HFFc6 (cell line): ENCODE data around the gene P3H1. TPM values are rescaled to one million over a fixed set of nuclear protein-coding genes. Genes with fewer than 3 reads are reported as not detected.
"Not testable (repeated sequence)": the region's sequence is repeated elsewhere in the genome, so short reads cannot be mapped to it uniquely, and the experiment has no call there.

ENCODE experiments used
- DNase-seq: peaks from one replicate; pipeline ENCODE4 v3.0.0-alpha.2; 2018
- H3K27ac Mint-ChIP-seq: 2 replicates; pipeline ENCODE4 v1.8.0; 2020; ENCODE audit warnings: mild to moderate bottlenecking, mixed read lengths
- H3K27me3 Mint-ChIP-seq: 2 replicates; pipeline ENCODE4 v1.8.0; 2021; ENCODE audit warnings: mild to moderate bottlenecking, moderate library complexity, mixed read lengths; ENCODE audit not compliant: insufficient read depth
- H3K36me3 Mint-ChIP-seq: 2 replicates; pipeline ENCODE4 v1.8.0; 2021; ENCODE audit warnings: low read depth, mixed read lengths
- H3K4me1 Mint-ChIP-seq: 2 replicates; pipeline ENCODE4 v1.8.0; 2020; ENCODE audit warnings: low read depth, mixed read lengths
- H3K4me3 Mint-ChIP-seq: 2 replicates; pipeline ENCODE4 v1.8.0; 2020; ENCODE audit warnings: mild to moderate bottlenecking, moderate library complexity, mixed read lengths
- H3K9me3 Mint-ChIP-seq: 2 replicates; pipeline ENCODE4 v1.8.0; 2020; ENCODE audit warnings: mild to moderate bottlenecking, mixed read lengths
- total RNA-seq, 6 experiments: library from RNA; stranded (reverse); fragmentation: NEBNext Ultra II Directional; extraction: Animal tissue kit (Norgen Biotek cat#: 25700); gene quantifications; 2 replicates in 1 of 6; 3 replicates in 5 of 6; pipeline ENCODE4 v1.2.3, GENCODE V29; 2021
- TF ChIP-seq, protein P1 (sequence below): fragments of 200-600 bp; sonication (generic); IDR thresholded peaks from 2 replicates; pipeline ENCODE4 v1.5.0; 2021; ENCODE audit warnings: antibody characterized with exemption, mild to moderate bottlenecking

Gene P3H1
- total RNA-seq, 6 experiments from 2014 or later, result 115 to 169 (median 126) TPM

DNA sequence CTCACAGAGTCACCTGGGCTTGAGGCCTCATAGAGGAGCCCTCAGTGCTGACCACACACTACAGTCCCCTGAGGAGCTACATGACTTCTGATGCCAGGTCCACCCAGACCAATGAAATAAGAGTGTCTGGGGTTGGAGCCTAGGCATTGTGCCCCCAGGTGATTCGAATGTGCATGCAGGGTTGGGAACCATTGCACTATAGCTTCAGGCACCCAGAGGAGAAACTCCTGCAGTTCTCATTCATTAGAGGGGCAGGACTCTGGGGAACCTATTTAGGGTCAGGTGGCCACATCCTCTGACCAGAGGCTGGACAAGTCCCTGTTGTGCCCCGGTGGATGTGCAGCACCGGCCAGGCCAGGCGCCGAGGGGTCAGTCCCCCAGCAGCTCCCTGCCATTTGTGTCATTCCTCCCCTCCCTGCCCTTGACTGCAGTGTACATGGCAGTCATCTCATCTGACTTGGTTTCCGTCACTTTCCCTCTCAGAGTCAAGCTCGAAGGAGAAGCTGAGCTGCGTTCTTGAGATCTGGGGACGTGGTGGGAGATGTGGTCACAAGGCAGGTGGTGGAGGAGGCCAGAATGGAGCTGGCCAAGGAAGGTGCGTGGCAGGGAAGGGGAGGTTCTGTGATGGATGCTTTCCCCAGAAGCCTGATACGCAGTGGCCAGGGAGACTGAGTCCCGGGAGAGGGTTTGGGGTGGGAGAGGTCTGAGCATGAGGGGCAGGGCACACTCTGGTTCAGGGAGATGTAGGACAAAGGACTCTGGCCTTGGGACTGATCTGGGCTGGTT is 33.2 kb downstream of the P3H1 start:
- no peaks in the 10 kb centered on the region for H3K9me3 Mint-ChIP-seq

DNA sequence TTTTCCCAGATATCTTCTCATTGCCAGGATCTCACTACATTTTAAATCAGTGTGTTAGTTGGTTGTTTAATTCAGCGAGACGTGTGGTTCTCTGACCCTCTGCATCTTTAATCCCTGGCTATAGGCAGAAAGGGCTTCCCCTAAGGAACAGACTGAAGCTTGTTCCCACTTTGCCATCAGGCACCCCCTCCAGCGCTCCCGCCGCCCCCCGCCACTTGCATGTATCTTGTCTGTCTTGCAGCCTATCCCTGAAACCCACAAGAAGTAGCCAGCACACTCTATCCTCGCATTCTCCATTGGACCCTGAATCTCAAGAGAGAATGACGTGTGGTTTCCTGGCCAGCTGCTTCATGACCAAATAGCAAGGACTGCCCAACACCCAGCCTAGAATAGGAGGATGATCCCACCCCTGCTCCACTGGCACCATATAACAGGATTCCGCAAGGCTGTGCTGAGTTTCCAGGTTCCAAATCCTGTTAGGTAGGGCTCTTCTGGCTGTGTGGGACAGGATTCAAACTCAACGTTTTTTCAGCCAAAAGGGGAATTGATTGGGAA is 34.6 kb downstream of the P3H1 start:
- TF ChIP-seq, protein P1, sequence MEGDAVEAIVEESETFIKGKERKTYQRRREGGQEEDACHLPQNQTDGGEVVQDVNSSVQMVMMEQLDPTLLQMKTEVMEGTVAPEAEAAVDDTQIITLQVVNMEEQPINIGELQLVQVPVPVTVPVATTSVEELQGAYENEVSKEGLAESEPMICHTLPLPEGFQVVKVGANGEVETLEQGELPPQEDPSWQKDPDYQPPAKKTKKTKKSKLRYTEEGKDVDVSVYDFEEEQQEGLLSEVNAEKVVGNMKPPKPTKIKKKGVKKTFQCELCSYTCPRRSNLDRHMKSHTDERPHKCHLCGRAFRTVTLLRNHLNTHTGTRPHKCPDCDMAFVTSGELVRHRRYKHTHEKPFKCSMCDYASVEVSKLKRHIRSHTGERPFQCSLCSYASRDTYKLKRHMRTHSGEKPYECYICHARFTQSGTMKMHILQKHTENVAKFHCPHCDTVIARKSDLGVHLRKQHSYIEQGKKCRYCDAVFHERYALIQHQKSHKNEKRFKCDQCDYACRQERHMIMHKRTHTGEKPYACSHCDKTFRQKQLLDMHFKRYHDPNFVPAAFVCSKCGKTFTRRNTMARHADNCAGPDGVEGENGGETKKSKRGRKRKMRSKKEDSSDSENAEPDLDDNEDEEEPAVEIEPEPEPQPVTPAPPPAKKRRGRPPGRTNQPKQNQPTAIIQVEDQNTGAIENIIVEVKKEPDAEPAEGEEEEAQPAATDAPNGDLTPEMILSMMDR, result no peak
- no peaks in the 10 kb centered on the region for H3K36me3 Mint-ChIP-seq
- H3K27me3 Mint-ChIP-seq, result peaks cover 1% of the 10 kb centered on the region
- DNase-seq, result no peak
- H3K27ac Mint-ChIP-seq, result no peak overlapping the region
- H3K4me3 Mint-ChIP-seq, result no peak overlapping the region
- H3K4me1 Mint-ChIP-seq, result no peaks in the 10 kb centered on the region
- H3K9me3 Mint-ChIP-seq, result no peaks in the 10 kb centered on the region

More for the DNA sequence above, 33.2 kb downstream of the P3H1 start:
- Mint-ChIP-seq H3K27me3 (peaks cover 3% of the 10 kb centered on the region), H3K4me1 (no peaks in the 10 kb centered on the region), H3K4me3 (no peak overlapping the region), H3K36me3 (no peaks in the 10 kb centered on the region), H3K27ac (no peak overlapping the region)
- DNase-seq, result no peak
- TF ChIP-seq, protein P1, result no peak

DNA sequence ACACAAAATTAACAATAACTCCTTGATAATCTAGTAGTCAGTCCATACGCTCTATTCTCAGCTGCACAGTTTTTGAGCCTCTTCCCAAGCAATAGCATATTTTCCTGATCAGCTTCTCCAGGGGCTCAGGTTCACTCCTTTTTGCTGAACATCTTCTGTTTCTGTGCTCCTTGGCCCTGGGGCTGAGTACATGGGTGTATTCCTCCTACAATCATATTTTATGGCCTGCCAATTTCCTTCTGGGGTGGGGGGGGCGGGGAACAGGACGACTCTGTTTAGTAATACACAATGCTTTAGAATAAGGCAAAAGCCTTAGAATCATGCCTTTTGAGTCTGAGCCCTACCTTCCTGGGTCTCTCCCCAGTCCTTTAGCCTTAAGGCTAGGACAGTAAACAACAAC is 35.2 kb downstream of the P3H1 start:
- Mint-ChIP-seq H3K9me3 (no peaks in the 10 kb centered on the region), H3K36me3 (no peaks in the 10 kb centered on the region), H3K4me3 (no peak overlapping the region), H3K4me1 (no peaks in the 10 kb centered on the region), H3K27ac (no peak overlapping the region), H3K27me3 (peaks cover 1% of the 10 kb centered on the region)
- DNase-seq, result no peak
- TF ChIP-seq, protein P1, result no peak

DNA sequence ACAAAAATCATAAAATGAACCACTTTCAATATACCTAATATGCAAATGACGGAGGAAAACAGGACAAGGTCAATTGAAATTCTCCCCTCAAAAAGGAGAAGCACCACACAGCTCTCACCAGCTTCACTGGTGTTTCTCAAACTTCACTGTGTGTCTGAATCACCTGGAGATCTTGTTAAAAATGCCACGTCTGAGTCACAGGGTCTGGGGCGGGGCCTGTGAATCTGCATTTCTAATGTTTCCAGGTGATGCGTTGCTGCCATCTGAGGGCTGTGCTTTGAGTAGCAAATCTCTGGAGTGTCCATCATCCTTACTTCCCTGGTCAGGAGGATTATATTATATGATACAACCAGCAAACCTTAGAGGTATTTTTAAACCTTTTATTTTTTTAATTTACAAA is 35.8 kb downstream of the P3H1 start:
- Mint-ChIP-seq H3K4me1 (no peaks in the 10 kb centered on the region), H3K4me3 (no peak overlapping the region), H3K27me3 (peaks cover 1% of the 10 kb centered on the region), H3K36me3 (no peaks in the 10 kb centered on the region), H3K9me3 (no peaks in the 10 kb centered on the region), H3K27ac (no peak overlapping the region)
- no peak for DNase-seq
- TF ChIP-seq, protein P1, result no peak

DNA sequence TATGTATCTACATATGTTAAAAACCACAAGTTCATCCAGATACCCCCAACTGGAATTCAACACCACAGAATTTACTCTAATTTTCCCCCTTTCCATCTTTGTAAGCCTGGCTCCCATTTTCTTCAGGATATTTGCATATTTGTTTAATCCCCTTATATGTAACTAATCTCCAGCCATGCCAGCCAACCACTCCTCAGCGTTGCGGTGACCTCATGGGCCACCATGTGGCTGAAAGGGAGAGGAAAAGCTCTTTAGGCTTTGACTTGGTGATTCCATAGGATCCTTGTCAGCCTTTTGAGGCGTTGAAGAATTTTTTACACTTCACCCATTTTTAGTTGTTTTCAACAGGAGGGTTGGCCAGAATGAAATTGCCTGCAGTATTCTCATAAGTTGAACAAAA is 36.8 kb downstream of the P3H1 start:
- Mint-ChIP-seq H3K4me3 (no peak overlapping the region), H3K27ac (no peak overlapping the region), H3K27me3 (peaks cover 1% of the 10 kb centered on the region), H3K36me3 (no peaks in the 10 kb centered on the region), H3K9me3 (no peaks in the 10 kb centered on the region), H3K4me1 (no peaks in the 10 kb centered on the region)
- DNase-seq, result no peak
- TF ChIP-seq, protein P1, result no peak

DNA sequence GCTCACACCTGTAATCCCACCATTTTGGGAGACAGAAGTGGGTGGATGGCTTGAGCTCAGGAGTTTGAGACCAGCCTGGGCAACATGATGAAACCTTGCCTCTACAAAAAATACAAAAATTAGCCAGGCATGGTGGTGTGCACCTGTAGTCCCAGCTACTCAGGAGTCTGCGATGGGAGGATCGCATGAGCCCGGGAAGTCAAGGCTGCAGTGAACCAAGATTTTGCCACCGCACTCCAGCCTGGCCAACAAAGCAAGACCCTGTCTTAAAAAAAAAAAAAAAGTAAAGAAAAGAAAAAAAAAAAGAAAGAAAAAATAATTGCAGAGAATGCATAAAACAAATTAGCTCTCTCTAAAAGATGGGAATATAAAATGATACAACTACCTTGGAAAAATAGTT is 41.0 kb downstream of the P3H1 start:
- not testable (repeated sequence) for DNase-seq, H3K4me3 Mint-ChIP-seq, H3K27ac Mint-ChIP-seq, H3K27me3 Mint-ChIP-seq, H3K9me3 Mint-ChIP-seq, H3K4me1 Mint-ChIP-seq, H3K36me3 Mint-ChIP-seq
